Measurements from ENCODE around the gene SLC24A3.

SLC24A3 gene

DNA sequence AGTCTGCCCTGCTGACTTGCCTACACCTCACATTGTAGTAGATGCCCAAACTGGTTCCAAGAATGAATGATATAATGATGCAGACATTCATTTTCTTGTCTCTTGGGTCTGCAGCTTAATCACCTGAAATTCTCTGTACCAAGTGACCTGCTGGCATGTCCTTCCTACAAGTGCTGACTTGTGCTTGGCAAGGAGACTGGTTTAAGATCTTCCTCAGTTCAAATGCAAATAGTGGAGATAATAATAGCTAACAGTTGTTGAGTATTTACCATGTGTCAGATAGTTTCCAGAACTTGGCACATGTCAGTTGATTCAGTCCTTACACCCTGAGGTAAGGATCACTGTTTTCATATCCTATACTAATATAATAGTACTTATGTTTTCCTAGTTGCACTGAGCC lies 223.4 kb downstream of the SLC24A3 start:
- H3K27ac ChIP-seq (ENCODE audit: insufficient read depth, low read length, poor library complexity, severe bottlenecking), result no peak overlapping the region
- DNase-seq, result no peak

DNA sequence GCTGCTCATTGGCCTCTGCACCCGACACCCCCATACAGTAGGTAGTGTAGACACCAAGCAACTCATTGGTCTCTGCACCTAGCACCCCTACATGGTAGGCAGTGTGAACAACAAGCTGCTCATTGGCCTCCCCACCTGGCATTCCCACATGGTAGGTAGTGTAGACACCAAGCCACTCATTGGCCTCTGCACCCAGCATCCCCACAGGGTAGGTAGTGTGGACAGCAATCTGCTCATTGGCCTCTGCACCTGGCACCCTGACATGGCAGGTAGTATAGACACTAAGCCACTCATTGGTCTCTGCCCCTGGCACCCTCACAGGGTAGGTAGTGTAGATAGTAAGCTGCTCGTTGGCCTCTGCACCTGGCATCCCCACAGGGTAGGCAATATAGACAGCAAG lies 226.0 kb downstream of the SLC24A3 start:
- Histone ChIP-seq H3K27me3 (replicated peaks; ENCODE audit: control insufficient read depth, insufficient read depth, low read length, poor library complexity, severe bottlenecking) (no peaks in the 10 kb centered on the region), H3K9me3 (ENCODE audit: control insufficient read depth, low read length) (no peaks in the 10 kb centered on the region), H3K4me3 (ENCODE audit: insufficient read depth, low read depth, low read length, poor library complexity, severe bottlenecking) (no peak overlapping the region), H3K36me3 (ENCODE audit: control insufficient read depth, insufficient read depth, low read length) (no peaks in the 10 kb centered on the region), H3K4me1 (ENCODE audit: control insufficient read depth, insufficient read depth, low read length, poor library complexity, severe bottlenecking) (no peaks in the 10 kb centered on the region), H3K27ac (ENCODE audit: insufficient read depth, low read length, poor library complexity, severe bottlenecking) (no peak overlapping the region)
- DNase-seq, result no peak

More for the DNA sequence above, 223.4 kb downstream of the SLC24A3 start:
- no peaks in the 10 kb centered on the region for H3K27me3 ChIP-seq (replicated peaks; ENCODE audit: control insufficient read depth, insufficient read depth, low read length, poor library complexity, severe bottlenecking)
- no peak overlapping the region for H3K4me3 ChIP-seq (ENCODE audit: insufficient read depth, low read depth, low read length, poor library complexity, severe bottlenecking)
- no peaks in the 10 kb centered on the region for H3K36me3 ChIP-seq (ENCODE audit: control insufficient read depth, insufficient read depth, low read length)
- H3K9me3 ChIP-seq (ENCODE audit: control insufficient read depth, low read length), result no peaks in the 10 kb centered on the region
- no peaks in the 10 kb centered on the region for H3K4me1 ChIP-seq (ENCODE audit: control insufficient read depth, insufficient read depth, low read length, poor library complexity, severe bottlenecking)

DNA sequence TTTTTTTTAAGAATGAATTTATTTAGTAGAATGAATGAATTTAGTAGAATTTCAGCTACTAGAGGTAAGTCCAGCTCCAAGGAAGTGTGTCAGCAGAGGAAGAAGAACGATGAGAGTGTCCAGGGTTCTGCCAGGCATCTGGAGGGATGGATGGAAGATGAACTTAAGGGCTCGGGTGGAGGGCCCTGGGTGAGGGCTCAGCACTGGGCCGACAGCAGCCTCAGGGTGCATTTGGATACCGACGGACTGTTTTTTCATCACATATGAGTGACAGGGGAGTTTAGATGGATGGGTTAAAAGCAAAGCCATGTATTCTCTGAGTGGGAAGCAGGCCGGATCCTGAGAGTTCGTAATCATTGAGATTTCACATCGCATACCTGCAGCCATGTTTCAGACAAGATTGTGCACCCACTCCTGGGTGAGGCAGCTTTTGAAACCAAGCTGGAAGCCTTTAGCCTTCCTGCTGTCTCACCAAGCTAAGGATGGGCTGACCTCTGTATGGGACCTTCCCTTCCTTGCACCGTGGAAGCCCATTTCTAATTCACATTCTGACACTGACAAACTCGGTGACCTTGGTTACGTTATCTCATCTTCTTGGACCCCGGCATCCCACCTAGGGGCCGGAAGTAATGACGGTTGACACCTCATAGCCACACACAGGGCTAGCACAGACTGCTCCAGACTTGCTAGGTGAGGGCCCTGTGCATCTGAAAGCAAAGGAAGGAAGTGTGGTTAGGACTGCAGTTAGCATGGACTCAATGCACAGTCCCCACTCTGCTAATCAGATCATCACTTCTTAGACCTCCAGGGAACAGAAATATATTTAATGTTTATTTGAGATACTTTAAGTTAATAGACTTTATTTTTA lies 228.5 kb downstream of the SLC24A3 start:
- Histone ChIP-seq H3K27ac (ENCODE audit: insufficient read depth, low read length, poor library complexity, severe bottlenecking) (no peak overlapping the region), H3K9me3 (ENCODE audit: control insufficient read depth, low read length) (no peaks in the 10 kb centered on the region), H3K27me3 (replicated peaks; ENCODE audit: control insufficient read depth, insufficient read depth, low read length, poor library complexity, severe bottlenecking) (no peaks in the 10 kb centered on the region), H3K4me1 (ENCODE audit: control insufficient read depth, insufficient read depth, low read length, poor library complexity, severe bottlenecking) (no peaks in the 10 kb centered on the region), H3K4me3 (ENCODE audit: insufficient read depth, low read depth, low read length, poor library complexity, severe bottlenecking) (no peak overlapping the region), H3K36me3 (ENCODE audit: control insufficient read depth, insufficient read depth, low read length) (no peaks in the 10 kb centered on the region)
- no peak for DNase-seq

DNA sequence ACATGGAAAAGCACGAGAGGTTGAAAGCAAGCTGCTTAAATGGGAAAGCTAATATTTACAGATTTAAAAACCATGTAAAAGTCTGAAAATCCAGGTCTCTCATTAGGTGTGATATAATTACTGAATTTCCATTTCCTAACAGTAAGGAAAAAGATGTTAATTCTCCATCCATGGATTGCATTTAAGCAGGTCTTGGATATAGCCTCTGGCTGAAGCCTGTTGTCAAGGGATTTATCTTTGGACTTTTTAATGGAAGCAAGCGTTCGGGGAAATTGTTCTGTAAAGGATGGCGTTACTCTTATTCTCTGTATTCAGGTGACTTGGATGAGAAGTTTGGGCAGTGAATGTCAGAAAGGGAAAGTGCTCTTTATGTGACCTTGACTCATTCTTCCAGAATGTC lies 233.8 kb downstream of the SLC24A3 start:
- Histone ChIP-seq H3K9me3 (ENCODE audit: control insufficient read depth, low read length) (no peaks in the 10 kb centered on the region), H3K36me3 (ENCODE audit: control insufficient read depth, insufficient read depth, low read length) (no peaks in the 10 kb centered on the region), H3K27me3 (replicated peaks; ENCODE audit: control insufficient read depth, insufficient read depth, low read length, poor library complexity, severe bottlenecking) (no peaks in the 10 kb centered on the region), H3K4me1 (ENCODE audit: control insufficient read depth, insufficient read depth, low read length, poor library complexity, severe bottlenecking) (no peaks in the 10 kb centered on the region), H3K27ac (ENCODE audit: insufficient read depth, low read length, poor library complexity, severe bottlenecking) (no peak overlapping the region), H3K4me3 (ENCODE audit: insufficient read depth, low read depth, low read length, poor library complexity, severe bottlenecking) (no peak overlapping the region)
- DNase-seq, result no peak

DNA sequence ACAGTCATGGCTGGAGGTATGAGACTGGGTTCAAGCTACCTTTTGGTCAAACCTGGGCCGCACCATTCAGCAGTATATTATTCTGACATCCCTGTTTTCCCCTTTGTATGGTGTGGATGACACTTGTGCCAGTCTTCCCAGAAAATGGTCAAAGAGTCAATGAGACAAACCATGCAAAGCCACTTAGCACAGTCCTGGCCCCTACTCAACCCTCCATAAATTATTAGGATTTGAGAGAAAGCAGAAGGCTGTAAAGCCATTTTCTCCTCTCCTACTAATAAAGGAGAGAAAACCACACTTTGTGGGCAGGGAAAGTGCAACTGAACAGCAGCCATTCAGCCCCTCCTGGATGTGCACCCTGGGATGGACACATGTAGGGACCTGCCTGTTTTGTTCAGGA lies 236.2 kb downstream of the SLC24A3 start:
- Histone ChIP-seq H3K27me3 (replicated peaks; ENCODE audit: control insufficient read depth, insufficient read depth, low read length, poor library complexity, severe bottlenecking) (no peaks in the 10 kb centered on the region), H3K4me3 (ENCODE audit: insufficient read depth, low read depth, low read length, poor library complexity, severe bottlenecking) (no peak overlapping the region), H3K4me1 (ENCODE audit: control insufficient read depth, insufficient read depth, low read length, poor library complexity, severe bottlenecking) (no peaks in the 10 kb centered on the region), H3K36me3 (ENCODE audit: control insufficient read depth, insufficient read depth, low read length) (no peaks in the 10 kb centered on the region), H3K9me3 (ENCODE audit: control insufficient read depth, low read length) (no peaks in the 10 kb centered on the region), H3K27ac (ENCODE audit: insufficient read depth, low read length, poor library complexity, severe bottlenecking) (no peak overlapping the region)
- no peak for DNase-seq

DNA sequence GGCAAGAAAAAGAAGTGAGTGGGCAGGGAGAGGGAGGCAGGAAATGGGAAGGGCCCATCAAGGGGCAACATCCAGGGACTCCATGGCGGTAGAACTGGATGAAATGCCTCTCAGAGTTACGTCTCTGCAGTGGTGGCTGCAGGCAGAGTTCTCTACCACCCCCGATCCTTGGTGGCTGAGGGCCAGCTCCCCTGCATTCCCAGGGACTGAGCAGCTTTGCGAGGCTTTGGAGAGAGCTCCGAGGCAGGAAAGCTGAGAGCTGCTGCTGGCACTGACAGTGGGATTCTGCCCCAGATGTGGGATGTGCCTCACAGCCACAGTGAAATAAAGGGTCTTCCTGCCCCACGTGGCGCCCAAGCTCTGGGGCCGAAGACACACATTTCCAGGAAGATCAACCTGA lies 236.6 kb downstream of the SLC24A3 start:
- Histone ChIP-seq H3K9me3 (ENCODE audit: control insufficient read depth, low read length) (no peaks in the 10 kb centered on the region), H3K4me1 (ENCODE audit: control insufficient read depth, insufficient read depth, low read length, poor library complexity, severe bottlenecking) (no peaks in the 10 kb centered on the region), H3K36me3 (ENCODE audit: control insufficient read depth, insufficient read depth, low read length) (no peaks in the 10 kb centered on the region), H3K4me3 (ENCODE audit: insufficient read depth, low read depth, low read length, poor library complexity, severe bottlenecking) (no peak overlapping the region), H3K27me3 (replicated peaks; ENCODE audit: control insufficient read depth, insufficient read depth, low read length, poor library complexity, severe bottlenecking) (no peaks in the 10 kb centered on the region), H3K27ac (ENCODE audit: insufficient read depth, low read length, poor library complexity, severe bottlenecking) (no peak overlapping the region)
- no peak for DNase-seq

DNA sequence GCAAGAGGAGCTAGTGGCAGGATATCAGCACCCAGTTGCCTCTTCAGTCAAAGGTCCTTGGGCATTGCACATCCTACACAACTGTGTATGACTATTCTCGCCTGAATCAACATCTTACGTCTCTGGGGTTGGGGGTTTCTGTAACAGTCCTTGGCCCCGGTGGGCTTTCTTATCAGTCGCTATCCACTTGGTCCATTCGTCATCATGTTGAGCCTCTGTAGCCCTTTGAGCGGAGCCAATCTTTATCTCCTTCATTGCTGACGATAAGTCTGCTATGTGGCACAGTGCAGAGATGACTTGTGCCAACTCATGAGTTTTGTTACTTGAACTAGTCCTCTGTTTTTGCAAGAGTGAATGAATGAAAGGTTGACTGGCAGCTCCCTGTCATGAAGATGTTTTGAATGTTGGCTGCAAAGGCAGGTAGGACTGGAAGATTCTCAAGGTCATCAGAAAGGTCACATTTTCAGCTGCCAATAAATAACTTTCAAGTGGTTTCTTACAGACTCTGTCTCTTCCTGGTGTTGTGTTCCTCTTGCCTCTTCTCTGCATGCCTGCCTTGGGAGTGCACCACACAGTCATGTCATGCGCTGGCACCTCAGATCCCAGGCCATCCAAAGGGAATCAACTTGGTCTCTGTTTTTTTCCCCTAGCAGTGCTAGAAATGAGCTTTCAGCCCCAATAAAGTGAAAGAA lies 238.9 kb downstream of the SLC24A3 start:
- DNase-seq, result no peak
- H3K9me3 ChIP-seq (ENCODE audit: control insufficient read depth, low read length), result no peaks in the 10 kb centered on the region
- no peak overlapping the region for H3K4me3 ChIP-seq (ENCODE audit: insufficient read depth, low read depth, low read length, poor library complexity, severe bottlenecking)
- no peaks in the 10 kb centered on the region for H3K27me3 ChIP-seq (replicated peaks; ENCODE audit: control insufficient read depth, insufficient read depth, low read length, poor library complexity, severe bottlenecking)
- H3K4me1 ChIP-seq (ENCODE audit: control insufficient read depth, insufficient read depth, low read length, poor library complexity, severe bottlenecking), result no peaks in the 10 kb centered on the region
- H3K36me3 ChIP-seq (ENCODE audit: control insufficient read depth, insufficient read depth, low read length), result no peaks in the 10 kb centered on the region
- H3K27ac ChIP-seq (ENCODE audit: insufficient read depth, low read length, poor library complexity, severe bottlenecking), result no peak overlapping the region

DNA sequence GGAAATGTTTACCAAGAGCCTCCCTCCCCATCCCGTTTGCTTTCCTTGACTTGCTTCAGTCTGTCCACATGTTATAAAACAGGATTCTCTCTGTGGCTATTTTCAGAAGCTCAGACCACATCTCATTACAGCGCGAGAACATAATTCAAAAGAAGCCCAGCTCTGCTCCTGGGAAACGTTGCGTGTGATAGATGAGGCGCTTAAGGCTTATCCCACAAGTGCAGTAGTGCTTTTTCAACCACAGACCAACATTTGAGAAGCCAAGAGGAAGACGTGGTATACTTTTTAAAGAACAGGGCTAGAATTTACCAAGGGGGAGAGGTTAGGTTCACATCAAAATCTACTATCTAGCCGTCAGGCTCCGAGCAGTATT lies 239.5 kb downstream of the SLC24A3 start:
- no peak overlapping the region for H3K27ac ChIP-seq (ENCODE audit: insufficient read depth, low read length, poor library complexity, severe bottlenecking)
- no peaks in the 10 kb centered on the region for H3K4me1 ChIP-seq (ENCODE audit: control insufficient read depth, insufficient read depth, low read length, poor library complexity, severe bottlenecking)
- H3K4me3 ChIP-seq (ENCODE audit: insufficient read depth, low read depth, low read length, poor library complexity, severe bottlenecking), result no peak overlapping the region
- no peak for DNase-seq
- no peaks in the 10 kb centered on the region for H3K27me3 ChIP-seq (replicated peaks; ENCODE audit: control insufficient read depth, insufficient read depth, low read length, poor library complexity, severe bottlenecking)
- no peaks in the 10 kb centered on the region for H3K9me3 ChIP-seq (ENCODE audit: control insufficient read depth, low read length)
- no peaks in the 10 kb centered on the region for H3K36me3 ChIP-seq (ENCODE audit: control insufficient read depth, insufficient read depth, low read length)

DNA sequence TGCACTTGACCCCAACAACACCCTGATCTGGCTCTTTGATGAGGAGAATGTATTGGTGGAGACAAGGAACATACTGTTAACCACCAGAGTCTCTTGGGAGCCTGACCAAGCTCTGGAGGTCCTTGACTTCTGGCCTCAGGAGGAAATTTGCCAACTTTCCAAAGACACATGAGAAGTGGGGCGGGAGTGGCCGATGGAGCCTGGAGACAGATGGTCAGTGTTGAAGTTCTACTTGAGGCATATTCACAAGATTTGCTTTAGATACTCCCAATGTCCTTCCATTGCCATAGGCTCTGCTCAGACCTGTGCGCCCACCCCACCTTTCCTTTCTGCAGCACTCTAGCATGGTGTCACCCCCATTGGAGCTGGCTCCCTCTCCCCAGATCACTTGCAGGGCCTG lies 241.0 kb downstream of the SLC24A3 start:
- Histone ChIP-seq H3K27me3 (replicated peaks; ENCODE audit: control insufficient read depth, insufficient read depth, low read length, poor library complexity, severe bottlenecking) (no peaks in the 10 kb centered on the region), H3K4me3 (ENCODE audit: insufficient read depth, low read depth, low read length, poor library complexity, severe bottlenecking) (no peak overlapping the region), H3K9me3 (ENCODE audit: control insufficient read depth, low read length) (no peaks in the 10 kb centered on the region), H3K36me3 (ENCODE audit: control insufficient read depth, insufficient read depth, low read length) (no peaks in the 10 kb centered on the region), H3K4me1 (ENCODE audit: control insufficient read depth, insufficient read depth, low read length, poor library complexity, severe bottlenecking) (no peaks in the 10 kb centered on the region), H3K27ac (ENCODE audit: insufficient read depth, low read length, poor library complexity, severe bottlenecking) (no peak overlapping the region)
- no peak for DNase-seq

DNA sequence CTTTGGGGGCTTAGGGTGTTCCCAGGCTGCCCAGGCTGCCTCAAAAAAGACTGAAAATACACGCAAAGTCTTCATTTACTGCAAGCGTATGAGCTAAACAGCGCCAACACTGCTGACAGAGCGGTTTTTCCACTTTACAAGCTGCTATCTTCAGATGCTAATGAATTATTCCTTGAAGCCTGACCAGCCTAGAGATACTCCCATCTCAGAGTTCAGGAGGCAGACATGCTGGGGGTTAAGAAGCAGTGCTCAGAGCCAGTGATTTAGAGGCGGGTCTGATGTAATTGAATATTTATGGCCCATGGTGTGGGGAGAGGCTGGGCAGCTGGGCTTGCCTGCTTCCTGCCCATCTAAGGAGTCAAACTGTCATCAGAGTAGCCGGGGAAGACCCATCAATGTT lies 241.4 kb downstream of the SLC24A3 start:
- no peaks in the 10 kb centered on the region for H3K36me3 ChIP-seq (ENCODE audit: control insufficient read depth, insufficient read depth, low read length)
- H3K27ac ChIP-seq (ENCODE audit: insufficient read depth, low read length, poor library complexity, severe bottlenecking), result no peak overlapping the region
- no peaks in the 10 kb centered on the region for H3K9me3 ChIP-seq (ENCODE audit: control insufficient read depth, low read length)
- H3K27me3 ChIP-seq (replicated peaks; ENCODE audit: control insufficient read depth, insufficient read depth, low read length, poor library complexity, severe bottlenecking), result no peaks in the 10 kb centered on the region
- no peak for DNase-seq
- no peaks in the 10 kb centered on the region for H3K4me1 ChIP-seq (ENCODE audit: control insufficient read depth, insufficient read depth, low read length, poor library complexity, severe bottlenecking)
- H3K4me3 ChIP-seq (ENCODE audit: insufficient read depth, low read depth, low read length, poor library complexity, severe bottlenecking), result no peak overlapping the region
